ENCODE measurements around the gene PPFIA3. TPM values are rescaled to one million over a fixed set of nuclear protein-coding genes. Genes with fewer than 3 reads are reported as not detected.

Gene PPFIA3
- total and polyA plus RNA-seq, 2 donors (not counting 1 experiment from before 2014, with no cell fraction given), result 2.1 to 3.4 TPM

GRCh38 chr19:49167857-49168409, 48.6 kb downstream of the PPFIA3 start:
- no peak for TF ChIP-seq CTCF (IDR thresholded peaks at IDR 0.05)
- TF ChIP-seq EZH2 (IDR thresholded peaks at IDR 0.05; ENCODE audit: borderline replicate concordance, insufficient read depth, low read depth, low read length, poor library complexity, severe bottlenecking), result no peak
- H3K27me3 ChIP-seq (replicated peaks in 1 of 4; ENCODE audit: control extremely low read depth in 1 of 4, control insufficient read depth in 3 of 4, insufficient read depth in 4 of 4, low read length in 3 of 4), result peaks cover 0 to 19% (median 0%) of the 10 kb centered on the region in 4 experiments
- Mint-ChIP-seq H3K4me3 (no peak overlapping the region), H3K9me3 (ENCODE audit: insufficient read depth) (no peaks in the 10 kb centered on the region), H3K4me1 (no peaks in the 10 kb centered on the region), H3K27me3 (peaks cover 13% of the 10 kb centered on the region), H3K27ac (no peak overlapping the region)
- H3K9ac ChIP-seq (ENCODE audit: low read length), result no peak overlapping the region
- DNase-seq (no peak), ATAC-seq (ENCODE audit: low read depth) (no peak)
- intact Hi-C loops (cut with micrococcal nuclease), result no loop called here
- H3K4me3 ChIP-seq (ENCODE audit: control extremely low read depth in 1 of 5, extremely low read depth in 1 of 5, insufficient read depth in 1 of 5, low read depth in 2 of 5, low read length in 4 of 5), result no peak overlapping the region
- ChIA-PET CTCF (no interaction called here), POLR2A (no interaction called here)
- no peak overlapping the region for H3K4me2 ChIP-seq (replicated peaks; ENCODE audit: low read depth, low read length, poor library complexity, severe bottlenecking)
- no peak overlapping the region for H3K27ac ChIP-seq (ENCODE audit: low read length in 2 of 2)
- WGBS (ENCODE audit: insufficient coverage), result 93% methylated on average over 23 of the region's 25 CpGs
- no peaks in the 10 kb centered on the region for H4K20me1 ChIP-seq (ENCODE audit: control insufficient read depth, insufficient read depth, low read length, poor library complexity, severe bottlenecking)
- no peaks in the 10 kb centered on the region for H3K36me3 ChIP-seq (replicated peaks in 1 of 2; ENCODE audit: control extremely low read depth in 1 of 2, control insufficient read depth in 1 of 2, extremely low read depth in 1 of 2, insufficient read depth in 2 of 2, low read length in 1 of 2)
- H2AFZ ChIP-seq (ENCODE audit: insufficient read depth, low read depth, low read length, poor library complexity, severe bottlenecking), result no peak overlapping the region
- no peaks in the 10 kb centered on the region for H3K79me2 ChIP-seq (ENCODE audit: control insufficient read depth, insufficient read depth, low read length)
- no peaks in the 10 kb centered on the region for H3K9me3 ChIP-seq (ENCODE audit: control extremely low read depth in 1 of 3, control insufficient read depth in 2 of 3, insufficient read depth in 1 of 3, low read length in 2 of 3)
- H3K4me1 ChIP-seq (ENCODE audit: control insufficient read depth in 2 of 2, insufficient read depth in 2 of 2, low read length in 2 of 2), result no peaks in the 10 kb centered on the region

GRCh38 chr19:49168421-49168820, 49.1 kb downstream of the PPFIA3 start:
- intact Hi-C loops (cut with micrococcal nuclease), result no loop called here
- H3K9ac ChIP-seq (ENCODE audit: low read length), result no peak overlapping the region
- no peak for ATAC-seq (ENCODE audit: low read depth)

More at GRCh38 chr19:49168421-49168820, 49.1 kb downstream of the PPFIA3 start:
- H3K4me1 ChIP-seq (ENCODE audit: control insufficient read depth in 2 of 2, insufficient read depth in 2 of 2, low read length in 2 of 2), result no peaks in the 10 kb centered on the region
- H3K27me3 Mint-ChIP-seq, result peaks cover 13% of the 10 kb centered on the region
- DNase-seq, result no peak
- WGBS (ENCODE audit: insufficient coverage), result 94% methylated on average over 20 of the region's 23 CpGs
- no peak overlapping the region for H2AFZ ChIP-seq (ENCODE audit: insufficient read depth, low read depth, low read length, poor library complexity, severe bottlenecking)
- no peaks in the 10 kb centered on the region for H3K9me3 Mint-ChIP-seq (ENCODE audit: insufficient read depth)
- H4K20me1 ChIP-seq (ENCODE audit: control insufficient read depth, insufficient read depth, low read length, poor library complexity, severe bottlenecking), result no peaks in the 10 kb centered on the region
- H3K4me3 Mint-ChIP-seq, result no peak overlapping the region
- no peak overlapping the region for H3K27ac Mint-ChIP-seq
- TF ChIP-seq EZH2 (IDR thresholded peaks at IDR 0.05; ENCODE audit: borderline replicate concordance, insufficient read depth, low read depth, low read length, poor library complexity, severe bottlenecking) (no peak), CTCF (IDR thresholded peaks at IDR 0.05) (no peak)
- no peaks in the 10 kb centered on the region for H3K4me1 Mint-ChIP-seq
- CTCF ChIA-PET, result no interaction called here
- no peaks in the 10 kb centered on the region for H3K36me3 ChIP-seq (replicated peaks in 1 of 2; ENCODE audit: control extremely low read depth in 1 of 2, control insufficient read depth in 1 of 2, extremely low read depth in 1 of 2, insufficient read depth in 2 of 2, low read length in 1 of 2)
- no peaks in the 10 kb centered on the region for H3K79me2 ChIP-seq (ENCODE audit: control insufficient read depth, insufficient read depth, low read length)
- H3K27ac ChIP-seq (ENCODE audit: low read length in 2 of 2), result no peak overlapping the region
- peaks cover 0 to 19% (median 0%) of the 10 kb centered on the region in 4 experiments for H3K27me3 ChIP-seq (replicated peaks in 1 of 4; ENCODE audit: control extremely low read depth in 1 of 4, control insufficient read depth in 3 of 4, insufficient read depth in 4 of 4, low read length in 3 of 4)
- no peak overlapping the region for H3K4me3 ChIP-seq (ENCODE audit: control extremely low read depth in 1 of 5, extremely low read depth in 1 of 5, insufficient read depth in 1 of 5, low read depth in 2 of 5, low read length in 4 of 5)
- H3K4me2 ChIP-seq (replicated peaks; ENCODE audit: low read depth, low read length, poor library complexity, severe bottlenecking), result no peak overlapping the region
- POLR2A ChIA-PET, result no interaction called here
- H3K9me3 ChIP-seq (ENCODE audit: control extremely low read depth in 1 of 3, control insufficient read depth in 2 of 3, insufficient read depth in 1 of 3, low read length in 2 of 3), result no peaks in the 10 kb centered on the region
